Fibroblast of villous mesenchyme (primary cell): ENCODE data around the gene RCAN2. TPM values are rescaled to one million over a fixed set of nuclear protein-coding genes. Genes with fewer than 3 reads are reported as not detected.

ENCODE experiments used
- DNase-seq: peaks from one replicate; pipeline ENCODE4 v3.0.0-alpha.2; 2010; ENCODE audit warnings: low read depth
- H3K4me3 ChIP-seq: 2 replicates; pipeline ENCODE4 v1.5.1; 2011; ENCODE audit warnings: low read depth, mild to moderate bottlenecking, low read length
- total RNA-seq: library from RNA; depleted of rRNA; stranded (reverse); fragments of >200 nt; gene quantifications from 2 replicates; pipeline ENCODE4 v1.2.3, GENCODE V29; 2012
- TF ChIP-seq, protein P1 (sequence below): IDR thresholded peaks from 2 replicates; pipeline ENCODE4 v1.5.1; 2012; ENCODE audit warnings: low read depth, mild to moderate bottlenecking, low read length; ENCODE audit not compliant: insufficient read depth

RCAN2 gene
- total RNA-seq, 1 donor: 1.7 TPM

DNA sequence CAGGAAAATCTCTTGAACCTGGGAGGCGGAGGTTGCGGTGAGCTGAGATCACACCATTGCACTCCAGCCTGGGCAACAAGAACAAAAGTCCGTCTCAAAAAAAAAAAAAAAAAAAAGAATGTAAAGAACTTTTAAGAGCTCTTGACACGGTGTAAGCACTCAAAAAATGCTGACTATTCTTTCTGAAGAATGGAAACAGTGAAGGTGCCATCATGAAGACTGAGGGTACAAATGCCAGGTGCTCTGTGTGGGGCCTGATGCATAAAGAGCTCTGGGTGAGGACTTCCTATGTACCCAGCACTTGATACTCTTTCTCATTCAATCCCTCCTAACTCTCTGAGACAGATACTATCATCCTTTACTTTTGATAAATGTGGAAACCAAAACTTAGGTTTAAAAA is 275.5 kb downstream of the RCAN2 start:
- no peak for DNase-seq
- TF ChIP-seq, protein P1, sequence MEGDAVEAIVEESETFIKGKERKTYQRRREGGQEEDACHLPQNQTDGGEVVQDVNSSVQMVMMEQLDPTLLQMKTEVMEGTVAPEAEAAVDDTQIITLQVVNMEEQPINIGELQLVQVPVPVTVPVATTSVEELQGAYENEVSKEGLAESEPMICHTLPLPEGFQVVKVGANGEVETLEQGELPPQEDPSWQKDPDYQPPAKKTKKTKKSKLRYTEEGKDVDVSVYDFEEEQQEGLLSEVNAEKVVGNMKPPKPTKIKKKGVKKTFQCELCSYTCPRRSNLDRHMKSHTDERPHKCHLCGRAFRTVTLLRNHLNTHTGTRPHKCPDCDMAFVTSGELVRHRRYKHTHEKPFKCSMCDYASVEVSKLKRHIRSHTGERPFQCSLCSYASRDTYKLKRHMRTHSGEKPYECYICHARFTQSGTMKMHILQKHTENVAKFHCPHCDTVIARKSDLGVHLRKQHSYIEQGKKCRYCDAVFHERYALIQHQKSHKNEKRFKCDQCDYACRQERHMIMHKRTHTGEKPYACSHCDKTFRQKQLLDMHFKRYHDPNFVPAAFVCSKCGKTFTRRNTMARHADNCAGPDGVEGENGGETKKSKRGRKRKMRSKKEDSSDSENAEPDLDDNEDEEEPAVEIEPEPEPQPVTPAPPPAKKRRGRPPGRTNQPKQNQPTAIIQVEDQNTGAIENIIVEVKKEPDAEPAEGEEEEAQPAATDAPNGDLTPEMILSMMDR: no peak
- no peak overlapping the region for H3K4me3 ChIP-seq

DNA sequence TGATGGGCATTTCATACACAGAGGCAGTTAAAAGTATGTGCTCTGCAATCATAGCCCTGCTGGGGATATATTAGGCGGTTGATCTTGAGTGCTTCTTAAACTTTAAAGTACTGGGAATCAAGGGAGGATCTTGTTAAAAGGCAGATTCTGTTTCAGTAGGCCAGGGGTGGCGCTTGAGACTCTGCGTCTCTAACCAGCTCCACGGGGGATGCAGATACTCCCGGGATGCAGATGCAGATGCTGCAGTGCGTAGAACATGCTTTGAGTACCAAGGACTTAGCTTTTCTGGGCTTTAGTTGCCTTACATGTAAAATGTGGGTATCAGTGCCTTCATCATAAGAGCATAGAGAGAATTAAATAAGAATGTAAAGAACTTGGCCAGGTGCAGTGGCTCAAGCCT is 276.0 kb downstream of the RCAN2 start:
- TF ChIP-seq, protein P1: no peak
- DNase-seq: no peak
- no peak overlapping the region for H3K4me3 ChIP-seq

DNA sequence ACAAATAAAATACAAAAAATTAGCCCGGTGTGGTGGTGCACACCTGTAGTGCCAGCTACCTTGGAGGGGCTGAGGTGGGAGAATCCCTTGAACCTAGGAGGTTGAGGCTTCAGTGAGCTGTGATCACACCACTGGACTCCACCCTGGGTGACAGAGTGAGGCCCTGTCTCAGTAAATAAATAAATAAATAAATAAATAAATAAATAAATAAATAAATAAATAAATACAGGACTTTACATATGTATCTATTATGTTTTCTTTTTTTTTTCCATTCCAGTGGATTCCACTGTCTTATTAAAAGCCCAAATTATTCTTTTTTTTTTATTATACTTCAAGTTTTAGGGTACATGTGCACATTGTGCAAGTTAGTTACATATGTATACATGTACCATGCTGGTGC is 279.3 kb downstream of the RCAN2 start:
- no peak overlapping the region for H3K4me3 ChIP-seq
- TF ChIP-seq, protein P1: no peak

DNA sequence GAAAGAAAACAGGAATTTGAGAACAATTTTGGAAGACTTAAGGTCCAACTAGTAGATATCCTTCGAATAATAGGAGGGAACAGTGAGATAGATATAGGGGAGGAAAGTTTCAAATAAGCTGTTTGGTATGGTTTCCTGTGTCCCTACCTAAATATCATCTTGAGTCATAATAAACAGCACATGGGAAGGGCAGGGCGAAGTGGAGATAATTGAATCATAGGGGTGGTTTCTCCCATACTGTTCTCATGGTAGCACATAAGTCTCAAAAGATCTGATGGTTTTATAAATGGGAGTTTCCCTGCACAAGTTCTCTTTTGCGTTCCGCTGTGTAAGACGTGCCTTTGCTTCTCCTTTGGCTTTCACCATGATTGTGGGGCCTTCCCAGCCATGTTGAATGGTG is 281.0 kb downstream of the RCAN2 start:
- no peak for DNase-seq
- no peak overlapping the region for H3K4me3 ChIP-seq
- TF ChIP-seq, protein P1: no peak

More for the DNA sequence above, 279.3 kb downstream of the RCAN2 start:
- no peak for DNase-seq

DNA sequence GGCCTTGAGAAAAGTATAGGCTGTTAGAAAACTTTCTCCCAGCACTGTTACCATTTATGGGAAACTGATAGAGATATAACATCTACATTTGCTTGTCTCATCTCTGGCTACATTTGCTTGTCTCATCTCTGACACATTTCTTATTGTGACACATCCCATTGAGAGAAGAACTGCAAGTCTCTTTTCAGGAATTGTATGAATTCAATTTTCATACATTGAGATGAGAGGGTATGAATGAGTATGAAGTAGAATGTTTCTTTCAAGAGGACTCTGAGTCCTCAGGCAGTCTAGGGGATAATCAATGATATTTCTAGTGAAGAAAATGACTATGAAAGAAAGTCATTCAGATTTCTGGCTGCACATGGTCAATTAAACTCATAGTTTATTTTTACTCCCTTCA is 282.9 kb downstream of the RCAN2 start:
- TF ChIP-seq, protein P1: no peak
- H3K4me3 ChIP-seq: no peak overlapping the region
- no peak for DNase-seq

DNA sequence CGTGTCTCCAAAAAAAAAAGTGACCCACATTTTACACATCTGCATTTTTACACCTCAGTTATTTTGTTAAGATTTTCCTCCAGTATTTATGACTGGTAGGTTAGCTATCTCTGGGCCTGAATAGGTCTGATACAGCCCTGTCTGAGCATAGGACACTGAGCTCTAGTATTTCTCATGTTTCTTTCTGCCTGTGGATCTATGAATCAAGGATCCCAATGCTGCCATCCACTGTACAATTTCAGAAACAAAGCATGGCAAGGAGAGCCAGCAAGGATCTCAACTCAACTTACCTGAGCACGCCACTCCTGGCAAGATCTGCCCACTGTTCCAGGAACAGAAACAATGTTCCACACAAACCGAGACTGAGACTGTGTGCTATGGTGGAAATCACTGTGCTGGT is 284.1 kb downstream of the RCAN2 start:
- TF ChIP-seq, protein P1: no peak
- no peak for DNase-seq
- H3K4me3 ChIP-seq: no peak overlapping the region

DNA sequence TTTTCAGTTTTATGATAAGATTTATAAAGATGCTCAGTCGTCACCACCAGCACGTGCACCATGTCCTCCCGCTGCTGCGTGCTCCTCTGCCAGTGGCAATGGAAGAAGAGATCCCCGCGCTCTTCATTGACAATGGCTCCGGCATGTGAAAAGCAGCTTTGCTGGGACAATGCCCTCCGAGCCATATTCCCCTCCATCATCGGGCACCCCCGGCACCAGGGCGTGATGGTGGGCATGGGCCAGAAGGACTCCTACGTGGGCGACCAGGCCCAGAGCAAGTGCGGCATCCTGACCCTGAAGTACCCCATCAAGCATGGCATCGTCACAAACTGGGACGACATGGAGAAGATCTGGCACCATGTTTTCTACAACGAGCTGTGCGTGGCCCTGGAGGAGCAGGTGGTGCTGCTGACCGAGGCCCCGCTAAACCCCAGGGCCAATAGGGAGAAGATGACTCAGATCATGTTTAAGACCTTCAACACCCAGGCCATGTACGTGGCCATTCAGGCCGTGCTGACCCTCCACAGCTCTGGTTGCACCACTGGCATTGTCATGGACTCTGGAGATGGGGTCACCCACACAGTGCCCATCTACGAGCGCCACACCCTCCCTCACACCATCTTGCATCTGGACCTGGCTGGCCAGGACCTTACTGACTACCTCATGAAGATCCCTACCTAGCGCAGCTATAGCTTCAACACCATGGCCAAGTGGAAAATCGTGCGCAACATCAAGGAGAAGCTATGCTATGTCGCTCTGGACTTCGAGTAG is 286.2 kb downstream of the RCAN2 start:
- H3K4me3 ChIP-seq: no peak overlapping the region
- no peak for DNase-seq
- TF ChIP-seq, protein P1: no peak
